ENCODE data around the gene CYSTM1.

The CYSTM1 gene

DNA sequence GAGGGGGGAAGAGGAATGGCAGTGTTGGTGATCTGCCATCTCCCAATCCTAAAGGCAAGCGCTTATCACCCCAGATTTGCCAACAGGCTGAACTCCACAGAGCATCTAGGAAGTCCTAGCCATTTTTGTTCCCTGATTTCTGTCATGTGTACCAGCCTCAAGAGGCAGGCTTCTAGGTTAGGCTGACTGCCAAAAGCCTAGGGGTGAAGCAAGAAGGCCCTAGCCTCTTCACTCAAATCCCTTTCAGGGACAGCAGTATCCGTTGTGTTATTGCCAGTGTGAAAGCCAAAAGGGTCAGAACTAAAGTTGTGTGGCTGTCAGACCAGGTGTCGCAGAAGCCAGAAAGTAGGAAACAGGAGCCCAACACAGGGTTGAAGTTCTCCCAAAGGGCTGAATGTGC is 34.6 kb upstream of the CYSTM1 start (continued):
- TF ChIP-seq ZNF565 (CRISPR knock-in tag; conservative IDR thresholded peaks at IDR 0.05; ENCODE audit: low read depth) = no peak
- TF ChIP-seq, protein P1, sequence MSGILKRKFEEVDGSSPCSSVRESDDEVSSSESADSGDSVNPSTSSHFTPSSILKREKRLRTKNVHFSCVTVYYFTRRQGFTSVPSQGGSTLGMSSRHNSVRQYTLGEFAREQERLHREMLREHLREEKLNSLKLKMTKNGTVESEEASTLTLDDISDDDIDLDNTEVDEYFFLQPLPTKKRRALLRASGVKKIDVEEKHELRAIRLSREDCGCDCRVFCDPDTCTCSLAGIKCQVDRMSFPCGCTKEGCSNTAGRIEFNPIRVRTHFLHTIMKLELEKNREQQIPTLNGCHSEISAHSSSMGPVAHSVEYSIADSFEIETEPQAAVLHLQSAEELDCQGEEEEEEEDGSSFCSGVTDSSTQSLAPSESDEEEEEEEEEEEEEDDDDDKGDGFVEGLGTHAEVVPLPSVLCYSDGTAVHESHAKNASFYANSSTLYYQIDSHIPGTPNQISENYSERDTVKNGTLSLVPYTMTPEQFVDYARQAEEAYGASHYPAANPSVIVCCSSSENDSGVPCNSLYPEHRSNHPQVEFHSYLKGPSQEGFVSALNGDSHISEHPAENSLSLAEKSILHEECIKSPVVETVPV (CRISPR knock-in tag; IDR thresholded peaks at IDR 0.05) = no peak
- no peak for TF ChIP-seq TCF4 (CRISPR knock-in tag; IDR thresholded peaks at IDR 0.05; ENCODE audit: borderline replicate concordance)

DNA sequence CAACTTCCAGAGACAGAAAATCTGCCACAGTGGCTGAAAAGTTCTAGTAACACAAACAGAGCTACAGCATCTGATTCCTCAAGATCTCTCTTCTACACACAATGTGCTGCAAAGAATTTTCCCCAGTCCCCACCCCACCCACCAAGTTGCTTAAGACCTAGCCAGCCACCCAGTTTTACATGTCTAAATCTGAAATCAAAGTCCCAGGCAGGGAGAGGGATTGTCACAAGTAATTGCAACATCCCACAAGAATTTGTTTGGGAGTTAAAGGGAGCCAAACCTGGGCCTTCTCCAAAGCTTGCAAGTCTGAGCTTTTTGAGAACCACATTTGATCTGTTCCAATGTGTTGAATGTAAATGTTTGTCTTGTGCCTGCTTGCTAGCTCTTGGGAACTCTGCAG is 33.7 kb upstream of the CYSTM1 start:
- ATAC-seq = no peak
- TF ChIP-seq OSR1 (CRISPR knock-in tag; IDR thresholded peaks at IDR 0.05) (no peak), ZC3H10 (CRISPR knock-in tag; IDR thresholded peaks at IDR 0.05) (no peak), ZNF70 (CRISPR knock-in tag; IDR thresholded peaks at IDR 0.05) (no peak), ISL1 (CRISPR knock-in tag; IDR thresholded peaks at IDR 0.05) (no peak), BACH2 (CRISPR knock-in tag; IDR thresholded peaks at IDR 0.05; ENCODE audit: borderline replicate concordance) (no peak), TCF4 (CRISPR knock-in tag; IDR thresholded peaks at IDR 0.05; ENCODE audit: borderline replicate concordance) (no peak), ZNF8 (CRISPR knock-in tag; IDR thresholded peaks at IDR 0.05) (no peak), TOX (CRISPR knock-in tag; IDR thresholded peaks at IDR 0.05; ENCODE audit: borderline replicate concordance) (no peak), GLIS3 (CRISPR knock-in tag; IDR thresholded peaks at IDR 0.05) (no peak), PPARA (CRISPR knock-in tag; IDR thresholded peaks at IDR 0.05; ENCODE audit: borderline replicate concordance) (no peak), ZFP30 (CRISPR knock-in tag; IDR thresholded peaks at IDR 0.05) (no peak), ARNTL (CRISPR knock-in tag; IDR thresholded peaks at IDR 0.05; ENCODE audit: borderline replicate concordance, low read depth) (no peak), CSDC2 (CRISPR knock-in tag; IDR thresholded peaks at IDR 0.05) (no peak), ZNF565 (CRISPR knock-in tag; conservative IDR thresholded peaks at IDR 0.05; ENCODE audit: low read depth) (no peak)
- TF ChIP-seq, protein P2, sequence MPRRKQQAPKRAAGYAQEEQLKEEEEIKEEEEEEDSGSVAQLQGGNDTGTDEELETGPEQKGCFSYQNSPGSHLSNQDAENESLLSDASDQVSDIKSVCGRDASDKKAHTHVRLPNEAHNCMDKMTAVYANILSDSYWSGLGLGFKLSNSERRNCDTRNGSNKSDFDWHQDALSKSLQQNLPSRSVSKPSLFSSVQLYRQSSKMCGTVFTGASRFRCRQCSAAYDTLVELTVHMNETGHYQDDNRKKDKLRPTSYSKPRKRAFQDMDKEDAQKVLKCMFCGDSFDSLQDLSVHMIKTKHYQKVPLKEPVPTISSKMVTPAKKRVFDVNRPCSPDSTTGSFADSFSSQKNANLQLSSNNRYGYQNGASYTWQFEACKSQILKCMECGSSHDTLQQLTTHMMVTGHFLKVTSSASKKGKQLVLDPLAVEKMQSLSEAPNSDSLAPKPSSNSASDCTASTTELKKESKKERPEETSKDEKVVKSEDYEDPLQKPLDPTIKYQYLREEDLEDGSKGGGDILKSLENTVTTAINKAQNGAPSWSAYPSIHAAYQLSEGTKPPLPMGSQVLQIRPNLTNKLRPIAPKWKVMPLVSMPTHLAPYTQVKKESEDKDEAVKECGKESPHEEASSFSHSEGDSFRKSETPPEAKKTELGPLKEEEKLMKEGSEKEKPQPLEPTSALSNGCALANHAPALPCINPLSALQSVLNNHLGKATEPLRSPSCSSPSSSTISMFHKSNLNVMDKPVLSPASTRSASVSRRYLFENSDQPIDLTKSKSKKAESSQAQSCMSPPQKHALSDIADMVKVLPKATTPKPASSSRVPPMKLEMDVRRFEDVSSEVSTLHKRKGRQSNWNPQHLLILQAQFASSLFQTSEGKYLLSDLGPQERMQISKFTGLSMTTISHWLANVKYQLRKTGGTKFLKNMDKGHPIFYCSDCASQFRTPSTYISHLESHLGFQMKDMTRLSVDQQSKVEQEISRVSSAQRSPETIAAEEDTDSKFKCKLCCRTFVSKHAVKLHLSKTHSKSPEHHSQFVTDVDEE (CRISPR knock-in tag; IDR thresholded peaks at IDR 0.05) = no peak
- TF ChIP-seq, protein P3, sequence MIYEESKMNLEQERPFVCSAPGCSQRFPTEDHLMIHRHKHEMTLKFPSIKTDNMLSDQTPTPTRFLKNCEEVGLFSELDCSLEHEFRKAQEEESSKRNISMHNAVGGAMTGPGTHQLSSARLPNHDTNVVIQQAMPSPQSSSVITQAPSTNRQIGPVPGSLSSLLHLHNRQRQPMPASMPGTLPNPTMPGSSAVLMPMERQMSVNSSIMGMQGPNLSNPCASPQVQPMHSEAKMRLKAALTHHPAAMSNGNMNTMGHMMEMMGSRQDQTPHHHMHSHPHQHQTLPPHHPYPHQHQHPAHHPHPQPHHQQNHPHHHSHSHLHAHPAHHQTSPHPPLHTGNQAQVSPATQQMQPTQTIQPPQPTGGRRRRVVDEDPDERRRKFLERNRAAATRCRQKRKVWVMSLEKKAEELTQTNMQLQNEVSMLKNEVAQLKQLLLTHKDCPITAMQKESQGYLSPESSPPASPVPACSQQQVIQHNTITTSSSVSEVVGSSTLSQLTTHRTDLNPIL (CRISPR knock-in tag; IDR thresholded peaks at IDR 0.05; ENCODE audit: low read depth) = no peak
- TF ChIP-seq, protein P4, sequence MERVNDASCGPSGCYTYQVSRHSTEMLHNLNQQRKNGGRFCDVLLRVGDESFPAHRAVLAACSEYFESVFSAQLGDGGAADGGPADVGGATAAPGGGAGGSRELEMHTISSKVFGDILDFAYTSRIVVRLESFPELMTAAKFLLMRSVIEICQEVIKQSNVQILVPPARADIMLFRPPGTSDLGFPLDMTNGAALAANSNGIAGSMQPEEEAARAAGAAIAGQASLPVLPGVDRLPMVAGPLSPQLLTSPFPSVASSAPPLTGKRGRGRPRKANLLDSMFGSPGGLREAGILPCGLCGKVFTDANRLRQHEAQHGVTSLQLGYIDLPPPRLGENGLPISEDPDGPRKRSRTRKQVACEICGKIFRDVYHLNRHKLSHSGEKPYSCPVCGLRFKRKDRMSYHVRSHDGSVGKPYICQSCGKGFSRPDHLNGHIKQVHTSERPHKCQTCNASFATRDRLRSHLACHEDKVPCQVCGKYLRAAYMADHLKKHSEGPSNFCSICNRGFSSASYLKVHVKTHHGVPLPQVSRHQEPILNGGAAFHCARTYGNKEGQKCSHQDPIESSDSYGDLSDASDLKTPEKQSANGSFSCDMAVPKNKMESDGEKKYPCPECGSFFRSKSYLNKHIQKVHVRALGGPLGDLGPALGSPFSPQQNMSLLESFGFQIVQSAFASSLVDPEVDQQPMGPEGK (CRISPR knock-in tag; IDR thresholded peaks at IDR 0.05; ENCODE audit: borderline replicate concordance) = no peak
- TF ChIP-seq, protein P5, sequence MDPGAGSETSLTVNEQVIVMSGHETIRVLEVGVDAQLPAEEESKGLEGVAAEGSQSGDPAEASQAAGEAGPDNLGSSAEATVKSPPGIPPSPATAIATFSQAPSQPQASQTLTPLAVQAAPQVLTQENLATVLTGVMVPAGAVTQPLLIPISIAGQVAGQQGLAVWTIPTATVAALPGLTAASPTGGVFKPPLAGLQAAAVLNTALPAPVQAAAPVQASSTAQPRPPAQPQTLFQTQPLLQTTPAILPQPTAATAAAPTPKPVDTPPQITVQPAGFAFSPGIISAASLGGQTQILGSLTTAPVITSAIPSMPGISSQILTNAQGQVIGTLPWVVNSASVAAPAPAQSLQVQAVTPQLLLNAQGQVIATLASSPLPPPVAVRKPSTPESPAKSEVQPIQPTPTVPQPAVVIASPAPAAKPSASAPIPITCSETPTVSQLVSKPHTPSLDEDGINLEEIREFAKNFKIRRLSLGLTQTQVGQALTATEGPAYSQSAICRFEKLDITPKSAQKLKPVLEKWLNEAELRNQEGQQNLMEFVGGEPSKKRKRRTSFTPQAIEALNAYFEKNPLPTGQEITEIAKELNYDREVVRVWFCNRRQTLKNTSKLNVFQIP (CRISPR knock-in tag; IDR thresholded peaks at IDR 0.05; ENCODE audit: borderline replicate concordance, low read depth) = no peak
- TF ChIP-seq, protein P1 (CRISPR knock-in tag; IDR thresholded peaks at IDR 0.05) = no peak

DNA sequence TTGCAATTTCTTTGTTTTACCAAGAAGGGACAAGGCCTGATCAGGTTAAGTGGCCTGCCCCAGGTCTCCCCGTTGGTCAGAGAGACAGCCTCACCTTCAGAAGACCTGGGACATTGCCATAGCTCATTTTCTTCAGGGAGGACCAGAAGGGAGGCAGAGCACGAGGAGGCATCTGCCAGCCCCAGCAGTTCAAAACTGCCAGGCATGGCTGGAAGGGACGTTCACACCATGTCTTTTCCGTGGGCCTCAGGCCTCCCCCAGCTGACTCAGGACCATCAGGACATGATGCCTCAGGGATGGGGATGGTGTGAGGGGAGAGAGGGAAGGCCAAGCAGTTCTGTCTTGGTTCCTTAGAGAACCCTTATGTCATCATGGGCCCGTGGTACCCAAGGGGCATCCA is 32.7 kb upstream of the CYSTM1 start:
- TF ChIP-seq, protein P1 (CRISPR knock-in tag; IDR thresholded peaks at IDR 0.05) = no peak
- no peak for ATAC-seq
